H1 (cell line): ENCODE data around the gene RAB3GAP1. TPM values are rescaled to one million over a fixed set of nuclear protein-coding genes. Genes with fewer than 3 reads are reported as not detected.

Experiments
- CTCF ChIA-PET: fragments of 300-600 bp; sonication (Branson Sonifier 250); formaldehyde crosslinking; loops from one replicate; lab custom pipeline; 2021; ENCODE audit not compliant: partially characterized antibody; lab: Charles Lee
- POLR2A ChIA-PET: fragments of 300-600 bp; sonication (Branson Sonifier 250); formaldehyde crosslinking; loops from one replicate; lab custom pipeline; 2021; ENCODE audit warnings: inconsistent platforms; ENCODE audit not compliant: partially characterized antibody; lab: Charles Lee
- DNase-seq, 2 experiments: peaks; one replicate each; pipeline versions ENCODE4 v3.0.0 to v3.0.0-alpha.2; 2010 to 2022; ENCODE audit warnings: low spot score in 2 of 2, low read depth in 1 of 2, mixed read lengths in 1 of 2
- FAIRE-seq: peaks from 2 replicates; lab custom pipeline; 2011; peaks lifted over from hg19 to GRCh38; lab: Jason Lieb, UNC
- H2AFZ ChIP-seq: 2 replicates; pipeline ENCODE4 v1.8.1; 2012; ENCODE audit warnings: low read length, inconsistent platforms
- H2AK5ac ChIP-seq: 2 replicates; pipeline ENCODE4 v1.6.1; 2013; ENCODE audit warnings: low read depth, low read length
- H2BK120ac ChIP-seq: replicated peaks from 2 replicates; pipeline ENCODE3; 2013; ENCODE audit warnings: low read depth, low read length, inconsistent platforms
- H2BK12ac ChIP-seq: 2 replicates; pipeline ENCODE4 v1.6.1; 2013; ENCODE audit warnings: low read depth, low read length
- H2BK15ac ChIP-seq: 2 replicates; pipeline ENCODE4 v1.6.1; 2013; ENCODE audit warnings: low read length
- H2BK20ac ChIP-seq: 2 replicates; pipeline ENCODE4 v1.6.1; 2013; ENCODE audit warnings: low read length
- H2BK5ac ChIP-seq: 2 replicates; pipeline ENCODE4 v1.6.1; 2013; ENCODE audit warnings: low read depth, low read length
- H3K14ac ChIP-seq: 2 replicates; pipeline ENCODE4 v1.6.1; 2013; ENCODE audit warnings: inconsistent platforms; ENCODE audit not compliant: insufficient read length
- H3K18ac ChIP-seq: 2 replicates; pipeline ENCODE4 v1.6.1; 2013; ENCODE audit warnings: low read length; ENCODE audit errors: extremely low read depth
- H3K23ac ChIP-seq: 2 replicates; pipeline ENCODE4 v1.6.1; 2013; ENCODE audit warnings: inconsistent platforms; ENCODE audit not compliant: insufficient read length
- H3K23me2 ChIP-seq: 2 replicates; pipeline ENCODE4 v1.6.1; 2013; ENCODE audit warnings: low read depth, low read length
- H3K27ac ChIP-seq: 2 replicates; pipeline ENCODE4 v1.6.1; 2011; ENCODE audit warnings: low read depth, low read length, inconsistent platforms
- H3K27me3 ChIP-seq, 4 experiments: replicated peaks in 1 of 4; 1 replicate in 1 of 4; 2 replicates in 3 of 4; pipeline versions ENCODE4 v1.6.1 to v1.8.1; 2011 to 2013; ENCODE audit warnings: low read length in 3 of 4, mild to moderate bottlenecking in 3 of 4, inconsistent platforms in 2 of 4, mixed read lengths in 2 of 4, moderate library complexity in 1 of 4; ENCODE audit not compliant: control insufficient read depth in 3 of 4, insufficient read depth in 3 of 4; ENCODE audit errors: extremely low read depth in 1 of 4
- H3K36me3 ChIP-seq, 4 experiments: 2 replicates each; pipeline versions ENCODE4 v1.6.1 to v1.8.1; 2011 to 2013; ENCODE audit warnings: mild to moderate bottlenecking in 4 of 4, low read length in 3 of 4, moderate library complexity in 2 of 4, control low read depth in 1 of 4, inconsistent platforms in 1 of 4; ENCODE audit not compliant: insufficient read depth in 4 of 4, control insufficient read depth in 2 of 4
- H3K4ac ChIP-seq: replicated peaks from 2 replicates; pipeline ENCODE3; 2013; ENCODE audit warnings: low read length, low read depth, mixed read lengths, inconsistent platforms; ENCODE audit not compliant: insufficient read length
- H3K4me1 ChIP-seq, 4 experiments: replicated peaks in 1 of 4; 1 replicate in 1 of 4; 2 replicates in 3 of 4; pipeline versions ENCODE4 v1.6.1 to v1.8.1; 2011 to 2013; ENCODE audit warnings: low read length in 3 of 4, inconsistent platforms in 2 of 4, mixed read lengths in 1 of 4; ENCODE audit not compliant: insufficient read depth in 4 of 4, control insufficient read depth in 3 of 4
- H3K4me2 ChIP-seq, 2 experiments: 2 replicates each; pipeline versions ENCODE4 v1.6.1 to v1.8.1; 2011 to 2013; ENCODE audit warnings: low read depth in 2 of 2, low read length in 2 of 2, control low read depth in 1 of 2, inconsistent platforms in 1 of 2, mild to moderate bottlenecking in 1 of 2; ENCODE audit not compliant: insufficient read depth in 1 of 2
- H3K4me3 ChIP-seq, 4 experiments: fragments of 200-600, 300-600 bp in 1 of 4; sonication (generic), shearing (Covaris generic), sonication (Bioruptor Twin) in 1 of 4; 2 replicates each; pipeline versions ENCODE4 v1.5.1 to v1.8.1; 2011 to 2016; ENCODE audit warnings: low read length in 4 of 4, low read depth in 3 of 4, control low read depth in 2 of 4, inconsistent platforms in 2 of 4, mild to moderate bottlenecking in 2 of 4, mixed read lengths in 1 of 4, moderate library complexity in 1 of 4; ENCODE audit not compliant: insufficient read depth in 2 of 4; ENCODE audit errors: extremely low read depth in 1 of 4
- H3K56ac ChIP-seq: replicated peaks from 2 replicates; pipeline ENCODE3; 2013; ENCODE audit warnings: low read depth, mild to moderate bottlenecking, mixed read lengths, low read length, inconsistent platforms; ENCODE audit not compliant: insufficient read length
- H3K79me1 ChIP-seq: 2 replicates; pipeline ENCODE4 v1.6.1; 2013; ENCODE audit warnings: low read depth, low read length, control low read depth
- H3K79me2 ChIP-seq, 2 experiments: 2 replicates each; pipeline versions ENCODE4 v1.6.1 to v1.8.1; 2012 to 2013; ENCODE audit warnings: low read length in 2 of 2, mild to moderate bottlenecking in 2 of 2, inconsistent platforms in 1 of 2; ENCODE audit not compliant: insufficient read depth in 2 of 2, control insufficient read depth in 1 of 2
- H3K9ac ChIP-seq, 4 experiments: replicated peaks in 1 of 4; 1 replicate in 1 of 4; 2 replicates in 3 of 4; pipeline versions ENCODE4 v1.6.1 to v1.8.1; 2011 to 2013; ENCODE audit warnings: low read depth in 3 of 4, low read length in 3 of 4, control low read depth in 2 of 4, mild to moderate bottlenecking in 2 of 4, moderate library complexity in 2 of 4, inconsistent platforms in 1 of 4; ENCODE audit errors: extremely low read depth in 1 of 4
- H3K9me3 ChIP-seq, 2 experiments: 2 replicates each; pipeline versions ENCODE4 v1.6.1 to v1.8.1; 2012 to 2013; ENCODE audit warnings: mild to moderate bottlenecking in 2 of 2, moderate library complexity in 2 of 2, control low read depth in 1 of 2, inconsistent platforms in 1 of 2, low read depth in 1 of 2, low read length in 1 of 2, mixed read lengths in 1 of 2; ENCODE audit not compliant: insufficient read depth in 2 of 2
- H4K20me1 ChIP-seq, 2 experiments: replicated peaks in 1 of 2; 2 replicates each; pipeline versions ENCODE3 to v1.8.1; 2011 to 2013; ENCODE audit warnings: inconsistent platforms in 2 of 2, low read length in 2 of 2, mild to moderate bottlenecking in 1 of 2; ENCODE audit not compliant: insufficient read depth in 2 of 2, control insufficient read depth in 1 of 2
- H4K5ac ChIP-seq: 2 replicates; pipeline ENCODE4 v1.6.1; 2013; ENCODE audit warnings: low read length, low read depth, mixed read lengths, inconsistent platforms; ENCODE audit not compliant: insufficient read length
- H4K8ac ChIP-seq: 2 replicates; pipeline ENCODE4 v1.8.0; 2013; ENCODE audit warnings: mild to moderate bottlenecking, moderate library complexity, low read length, inconsistent platforms; ENCODE audit not compliant: insufficient read depth; ENCODE audit errors: extremely low read depth
- H4K91ac ChIP-seq: replicated peaks from 2 replicates; pipeline ENCODE3; 2013; ENCODE audit warnings: low read length, mixed read lengths, inconsistent platforms; ENCODE audit not compliant: insufficient read length
- CBX8 ChIP-seq: fragments of 300-800, 300-1000 bp; sonication (generic); IDR thresholded peaks from 2 replicates; pipeline ENCODE4 v1.7.1; 2016; ENCODE audit warnings: low read depth, low read length, borderline replicate concordance
- EZH2 ChIP-seq: fragments of 200-600 bp; sonication (generic); IDR thresholded peaks from 2 replicates; pipeline ENCODE4 v1.7.1; 2012; ENCODE audit warnings: low read depth, mild to moderate bottlenecking, moderate library complexity, low read length, inconsistent platforms; ENCODE audit not compliant: severe bottlenecking
- FOSL1 ChIP-seq: IDR thresholded peaks from 2 replicates; pipeline ENCODE4 v1.6.1; 2011; ENCODE audit warnings: mild to moderate bottlenecking, low read depth, low read length, moderate library complexity; ENCODE audit not compliant: insufficient read depth
- POLR2AphosphoS5 ChIP-seq: IDR thresholded peaks from 2 replicates; pipeline ENCODE4 v1.6.1; 2011; ENCODE audit warnings: low read depth, low read length
- TAF1 ChIP-seq: IDR thresholded peaks from 2 replicates; pipeline ENCODE4 v1.6.1; 2011; ENCODE audit warnings: mild to moderate bottlenecking, low read depth, low read length
- TAF7 ChIP-seq: optimal IDR thresholded peaks from 2 replicates; pipeline ENCODE3; 2011; ENCODE audit warnings: low read depth, mild to moderate bottlenecking, inconsistent platforms, low read length, moderate library complexity, borderline replicate concordance
- TEAD4 ChIP-seq: IDR thresholded peaks from 2 replicates; pipeline ENCODE4 v1.6.1; 2012; ENCODE audit warnings: low read depth, low read length, inconsistent platforms, mixed read lengths
- WGBS, 2 experiments: shearing (Covaris generic) in 1 of 2; methylation state at CpG; one replicate each; pipeline versions ENCODE4 v1.1.6 to v1.1.7; 2013 to 2015; ENCODE audit warnings: low lambda C conversion rate in 2 of 2, mixed read lengths in 2 of 2, inconsistent platforms in 1 of 2, low coverage in 1 of 2, missing lambda C conversion rate in 1 of 2; ENCODE audit not compliant: insufficient replicate concordance in 2 of 2, insufficient coverage in 1 of 2, insufficient read length in 1 of 2; ENCODE audit errors: extremely low coverage in 1 of 2, missing lambda C conversion rate in 1 of 2; 5-methylcytosine and 5-hydroxymethylcytosine counted together
- polyA plus RNA-seq, 7 experiments: library from polyadenylated mRNA; depleted of rRNA in 3 of 7; stranded (reverse) in 5 of 7; unstranded in 2 of 7; fragments of >200 nt in 5 of 7; fragments of 200-250 nt in 2 of 7; gene quantifications; 1 replicate in 5 of 7; 2 replicates in 1 of 7; 4 replicates in 1 of 7; pipeline versions ENCODE4 v1.2.1 to v1.2.3, GENCODE V29; 2011 to 2013; ENCODE audit warnings: missing spikeins in 2 of 7, mixed read lengths in 2 of 7
- total RNA-seq: library from RNA; stranded (reverse); fragmentation: NEBNext Ultra II Directional; extraction: Animal tissue kit (Norgen Biotek cat#: 25700); gene quantifications from 2 replicates; pipeline ENCODE4 v1.2.1, GENCODE V29; 2021

Gene RAB3GAP1
- total and polyA plus RNA-seq, 2 of the 8 experiments (the other 6 are each of a cell fraction or from before 2014, with no cell fraction given): 9.8 to 28.6 TPM

DNA sequence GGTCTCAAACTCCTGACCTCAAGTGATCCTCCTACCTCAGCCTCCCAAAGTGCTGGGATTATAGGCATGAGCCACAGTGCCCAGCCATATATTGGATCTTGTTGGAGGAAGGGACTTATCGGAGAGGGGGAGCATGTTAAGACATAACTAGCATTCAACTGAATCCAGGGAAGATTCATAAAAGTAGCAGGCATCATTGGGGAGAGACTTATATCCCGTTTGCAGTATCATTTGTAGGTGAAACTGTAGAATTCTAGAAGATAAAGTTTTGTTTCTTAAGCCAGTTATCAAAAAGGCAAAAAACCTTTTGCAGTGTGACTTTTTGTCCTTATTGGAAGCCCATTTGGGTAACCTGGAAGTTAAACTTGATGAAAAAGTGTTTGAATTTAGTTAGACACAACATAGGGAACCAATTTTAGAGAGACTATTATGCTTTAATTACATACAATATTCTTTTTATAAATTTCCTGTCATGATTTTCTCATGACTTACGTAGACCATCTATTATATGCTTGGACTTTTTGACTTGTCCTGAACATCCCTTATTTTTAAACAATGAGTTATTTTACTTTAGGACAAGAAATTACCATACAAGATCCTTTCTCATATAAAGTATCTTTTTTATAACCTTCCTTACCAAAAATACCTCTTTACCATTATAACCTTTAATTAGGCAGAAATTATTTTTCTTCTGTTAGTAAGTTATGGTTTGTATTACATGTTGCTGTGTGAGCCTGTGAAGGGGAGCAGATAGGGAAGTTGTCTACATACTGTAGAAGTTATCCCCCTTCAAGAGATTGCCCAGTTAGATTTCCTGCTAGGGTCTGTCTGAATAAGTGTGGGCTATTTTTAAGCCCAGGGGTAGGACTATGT, 20.3 kb downstream of the RAB3GAP1 start:
- Histone ChIP-seq H3K56ac (no peak overlapping the region), H3K23me2 (no peaks in the 10 kb centered on the region), H2BK5ac (no peak overlapping the region), H3K79me1 (peaks cover 2% of the 10 kb centered on the region; the same call in 1 of the 2 replicates), H3K27ac (no peak overlapping the region), H3K14ac (no peak overlapping the region), H3K4me1 (no peaks in the 10 kb centered on the region), H2AFZ (no peak overlapping the region), H4K8ac (no peak overlapping the region), H3K27me3 (no peaks in the 10 kb centered on the region), H3K36me3 (peaks cover 0 to 41% (median 9%) of the 10 kb centered on the region in 4 experiments; a peak in 3 of 8 replicates), H4K20me1 (no peaks in the 10 kb centered on the region), H3K4ac (no peak overlapping the region), H3K4me3 (no peak overlapping the region; a peak in 1 of 8 replicates), H4K5ac (no peak overlapping the region), H3K9me3 (peaks cover 41 to 43% of the 10 kb centered on the region in 2 experiments), H2BK20ac (no peak overlapping the region), H4K91ac (no peak overlapping the region), H3K4me2 (no peak overlapping the region), H2AK5ac (no peak overlapping the region), H3K79me2 (peaks cover 0 to 35% of the 10 kb centered on the region in 2 experiments; a peak in 3 of 4 replicates), H3K18ac (no peak overlapping the region), H3K23ac (no peak overlapping the region), H2BK120ac (no peak overlapping the region), H2BK15ac (no peak overlapping the region), H2BK12ac (no peak overlapping the region), H3K9ac (no peak overlapping the region)
- 92% methylated on average over 3 of the region's 3 CpGs; no CpG with 5 or more reads in 1 of the 2 experiments for WGBS, 2 experiments
- CTCF ChIA-PET: no interaction called here
- DNase-seq: no peak
- POLR2A ChIA-PET: no interaction called here
- FAIRE-seq: no peak
- TF ChIP-seq TAF7 (no peak), FOSL1 (no peak), TEAD4 (no peak), POLR2AphosphoS5 (no peak), TAF1 (no peak), CBX8 (no peak), EZH2 (no peak)
